Measurements from ENCODE around the gene RTKN. TPM values are rescaled to one million over a fixed set of nuclear protein-coding genes. Genes with fewer than 3 reads are reported as not detected.
A peak's percentile ranks its signal among the peaks of the same experiment; 100 is the strongest.

The RTKN gene
- total RNA-seq, 1 donor, result 14.1 TPM

- Histone ChIP-seq H4K20me1 (ENCODE audit: insufficient read depth, low read length) (peaks cover 29% of the 10 kb centered on the region), H3K4me3 (ENCODE audit: insufficient read depth, low read length) (no peak overlapping the region), H3K79me2 (ENCODE audit: insufficient read depth, low read length) (peaks cover 85% of the 10 kb centered on the region), H3K27me3 (ENCODE audit: insufficient read depth, low read length) (no peaks in the 10 kb centered on the region), H3K4me1 (ENCODE audit: insufficient read depth, low read length) (peaks cover 35% of the 10 kb centered on the region), H3K27ac (ENCODE audit: low read depth, low read length) (no peak overlapping the region), H3K9me3 (ENCODE audit: low read depth, low read length) (no peaks in the 10 kb centered on the region), H2AFZ (ENCODE audit: low read length) (no peak overlapping the region), H3K36me3 (ENCODE audit: insufficient read depth, low read length) (no peaks in the 10 kb centered on the region), H3K4me2 (ENCODE audit: insufficient read depth, low read length) (no peak overlapping the region)
- TF ChIP-seq, protein P1, sequence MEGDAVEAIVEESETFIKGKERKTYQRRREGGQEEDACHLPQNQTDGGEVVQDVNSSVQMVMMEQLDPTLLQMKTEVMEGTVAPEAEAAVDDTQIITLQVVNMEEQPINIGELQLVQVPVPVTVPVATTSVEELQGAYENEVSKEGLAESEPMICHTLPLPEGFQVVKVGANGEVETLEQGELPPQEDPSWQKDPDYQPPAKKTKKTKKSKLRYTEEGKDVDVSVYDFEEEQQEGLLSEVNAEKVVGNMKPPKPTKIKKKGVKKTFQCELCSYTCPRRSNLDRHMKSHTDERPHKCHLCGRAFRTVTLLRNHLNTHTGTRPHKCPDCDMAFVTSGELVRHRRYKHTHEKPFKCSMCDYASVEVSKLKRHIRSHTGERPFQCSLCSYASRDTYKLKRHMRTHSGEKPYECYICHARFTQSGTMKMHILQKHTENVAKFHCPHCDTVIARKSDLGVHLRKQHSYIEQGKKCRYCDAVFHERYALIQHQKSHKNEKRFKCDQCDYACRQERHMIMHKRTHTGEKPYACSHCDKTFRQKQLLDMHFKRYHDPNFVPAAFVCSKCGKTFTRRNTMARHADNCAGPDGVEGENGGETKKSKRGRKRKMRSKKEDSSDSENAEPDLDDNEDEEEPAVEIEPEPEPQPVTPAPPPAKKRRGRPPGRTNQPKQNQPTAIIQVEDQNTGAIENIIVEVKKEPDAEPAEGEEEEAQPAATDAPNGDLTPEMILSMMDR (IDR thresholded peaks at IDR 0.05; ENCODE audit: extremely low read depth, low read depth, low read length), result no peak
- DNase-seq (ENCODE audit: insufficient read length, low spot score, missing footprints), result peak; percentile 13
Measured at GRCh38 chr2:74385396-74385795, 56.3 kb downstream of the RTKN start.

DNA sequence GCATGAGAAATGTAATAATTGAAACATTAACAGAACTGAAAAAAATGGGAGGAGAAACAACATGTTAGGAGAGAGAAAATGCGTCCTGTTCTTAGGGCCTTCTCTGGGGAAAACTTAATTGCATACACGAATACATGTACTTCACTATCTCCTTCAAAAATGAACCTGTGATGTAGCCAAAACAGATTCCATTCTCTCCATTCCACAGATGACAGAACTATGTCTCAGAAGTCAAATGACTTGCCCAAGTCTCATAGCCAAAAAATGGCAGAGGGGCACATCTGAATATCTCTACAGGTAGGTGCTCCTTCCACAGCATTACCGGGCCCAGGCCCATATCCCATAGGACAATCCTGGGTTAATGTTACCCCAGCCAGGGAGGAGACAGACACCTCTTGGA lies 57.7 kb downstream of the RTKN start:
- peak; percentile 74 for DNase-seq (ENCODE audit: insufficient read length, low spot score, missing footprints)
- Histone ChIP-seq H3K4me3 (ENCODE audit: insufficient read depth, low read length) (no peak overlapping the region), H3K27me3 (ENCODE audit: insufficient read depth, low read length) (no peaks in the 10 kb centered on the region), H3K4me2 (ENCODE audit: insufficient read depth, low read length) (peak overlapping the region; percentile 32), H3K4me1 (ENCODE audit: insufficient read depth, low read length) (peaks cover 45% of the 10 kb centered on the region), H3K79me2 (ENCODE audit: insufficient read depth, low read length) (peaks cover 85% of the 10 kb centered on the region), H3K27ac (ENCODE audit: low read depth, low read length) (peak overlapping the region; percentile 58), H4K20me1 (ENCODE audit: insufficient read depth, low read length) (peaks cover 25% of the 10 kb centered on the region), H3K36me3 (ENCODE audit: insufficient read depth, low read length) (no peaks in the 10 kb centered on the region), H3K9me3 (ENCODE audit: low read depth, low read length) (no peaks in the 10 kb centered on the region), H2AFZ (ENCODE audit: low read length) (no peak overlapping the region)
- TF ChIP-seq, protein P1 (IDR thresholded peaks at IDR 0.05; ENCODE audit: extremely low read depth, low read depth, low read length), result no peak

- peak; percentile 87 for DNase-seq (ENCODE audit: insufficient read length, low spot score, missing footprints)
- peaks cover 46% of the 10 kb centered on the region for H3K4me1 ChIP-seq (ENCODE audit: insufficient read depth, low read length)
- H3K27me3 ChIP-seq (ENCODE audit: insufficient read depth, low read length), result no peaks in the 10 kb centered on the region
- H3K4me3 ChIP-seq (ENCODE audit: insufficient read depth, low read length), result no peak overlapping the region
- no peaks in the 10 kb centered on the region for H3K9me3 ChIP-seq (ENCODE audit: low read depth, low read length)
- H3K4me2 ChIP-seq (ENCODE audit: insufficient read depth, low read length), result peak overlapping the region; percentile 32
- peak overlapping the region; percentile 58 for H3K27ac ChIP-seq (ENCODE audit: low read depth, low read length)
- H4K20me1 ChIP-seq (ENCODE audit: insufficient read depth, low read length), result peaks cover 17% of the 10 kb centered on the region
- no peaks in the 10 kb centered on the region for H3K36me3 ChIP-seq (ENCODE audit: insufficient read depth, low read length)
- TF ChIP-seq, protein P1 (IDR thresholded peaks at IDR 0.05; ENCODE audit: extremely low read depth, low read depth, low read length), result no peak
- H3K79me2 ChIP-seq (ENCODE audit: insufficient read depth, low read length), result peaks cover 84% of the 10 kb centered on the region
- no peak overlapping the region for H2AFZ ChIP-seq (ENCODE audit: low read length)
Measured at GRCh38 chr2:74383254-74383653, 58.5 kb downstream of the RTKN start.

DNA sequence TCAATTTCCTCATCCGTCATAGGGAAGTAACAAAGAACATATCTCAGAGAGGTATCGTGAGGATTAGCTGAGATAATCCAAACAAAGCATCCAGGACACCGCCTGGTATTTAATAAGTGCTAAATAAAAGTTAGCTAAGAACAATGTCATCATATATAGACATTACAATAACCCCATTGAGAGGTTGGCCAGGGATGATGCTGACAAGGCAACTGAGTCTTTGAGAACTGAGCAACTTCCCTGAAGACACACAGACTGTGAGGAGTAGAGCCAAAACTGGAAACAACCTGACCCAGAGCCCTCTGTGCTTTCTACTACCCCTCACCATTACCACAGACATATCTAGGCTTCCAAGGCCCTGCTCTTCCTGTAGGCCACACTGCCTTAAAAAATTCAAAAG lies 60.0 kb downstream of the RTKN start:
- Histone ChIP-seq H3K36me3 (ENCODE audit: insufficient read depth, low read length) (peaks cover 14% of the 10 kb centered on the region), H3K79me2 (ENCODE audit: insufficient read depth, low read length) (peaks cover 84% of the 10 kb centered on the region), H3K4me2 (ENCODE audit: insufficient read depth, low read length) (no peak overlapping the region), H3K27ac (ENCODE audit: low read depth, low read length) (no peak overlapping the region), H4K20me1 (ENCODE audit: insufficient read depth, low read length) (peaks cover 12% of the 10 kb centered on the region), H3K27me3 (ENCODE audit: insufficient read depth, low read length) (no peaks in the 10 kb centered on the region), H3K9me3 (ENCODE audit: low read depth, low read length) (no peaks in the 10 kb centered on the region), H2AFZ (ENCODE audit: low read length) (no peak overlapping the region), H3K4me1 (ENCODE audit: insufficient read depth, low read length) (peaks cover 31% of the 10 kb centered on the region), H3K4me3 (ENCODE audit: insufficient read depth, low read length) (no peak overlapping the region)
- DNase-seq (ENCODE audit: insufficient read length, low spot score, missing footprints), result peak; percentile 36
- TF ChIP-seq, protein P1 (IDR thresholded peaks at IDR 0.05; ENCODE audit: extremely low read depth, low read depth, low read length), result no peak
